ENCODE results near the gene C18orf63.

- TF ChIP-seq CTCF (IDR thresholded peaks at IDR 0.05) (no peak), POLR2A (IDR thresholded peaks at IDR 0.05) (no peak), EP300 (IDR thresholded peaks at IDR 0.05) (no peak)
Observed at GRCh38 chr18:74399091-74399887, 83.7 kb downstream of the C18orf63 start.

All from ovary (tissue), 3 donors.